Stomach (tissue), 9 donors: Measurements from ENCODE around the gene HIPK4. TPM values are rescaled to one million over a fixed set of nuclear protein-coding genes. Genes with fewer than 3 reads are reported as not detected.

ENCODE experiments used
- DNase-seq, 2 donors: peaks; one replicate each; pipeline versions ENCODE4 v3.0.0 to v3.0.0-alpha.2; 2013 to 2019
- H3K27ac ChIP-seq, 5 donors: fragments of 200-600 bp in 4 of 5; sonication (generic) in 4 of 5; one replicate each; pipeline ENCODE4 v1.5.1; 2013 to 2019; ENCODE audit warnings: mild to moderate bottlenecking in 1 of 5, moderate library complexity in 1 of 5
- H3K27me3 ChIP-seq, 3 donors: fragments of 200-600 bp; sonication (generic); one replicate each; pipeline ENCODE4 v1.5.1; 2017 to 2019; ENCODE audit warnings: mixed run types in 1 of 3
- H3K36me3 ChIP-seq, 4 donors: fragments of 200-600 bp; sonication (generic); 1 replicate in 3 of 4; 2 replicates in 1 of 4; pipeline ENCODE4 v1.5.1; 2016 to 2019
- H3K4me1 ChIP-seq, 4 donors: fragments of 200-600 bp; sonication (generic); one replicate each; pipeline ENCODE4 v1.5.1; 2016 to 2019
- H3K4me3 ChIP-seq, 4 donors: fragments of 200-600 bp; sonication (generic) in 3 of 4; one replicate each; pipeline ENCODE4 v1.5.1; 2016 to 2019; ENCODE audit warnings: mild to moderate bottlenecking in 1 of 4
- H3K9me3 ChIP-seq, 4 donors: fragments of 200-600 bp; sonication (generic); one replicate each; pipeline ENCODE4 v1.5.1; 2016 to 2019
- EP300 ChIP-seq: sonication (generic); formaldehyde crosslinking; IDR thresholded peaks from one replicate; pipeline ENCODE4 v1.6.1; 2017; ENCODE audit warnings: antibody characterized with exemption
- POLR2A ChIP-seq, 4 donors: fragments of 450-650 bp; IDR thresholded peaks; one replicate each; pipeline ENCODE4 v1.6.1; 2016; ENCODE audit warnings: antibody characterized with exemption in 4 of 4, control low read depth in 2 of 4, mild to moderate bottlenecking in 1 of 4, moderate library complexity in 1 of 4
- POLR2AphosphoS5 ChIP-seq, 3 donors: sonication (generic); formaldehyde crosslinking; IDR thresholded peaks; one replicate each; pipeline ENCODE4 v1.6.1; 2016; ENCODE audit warnings: antibody characterized with exemption in 3 of 3
- WGBS, 5 donors: extraction: QIAGEN DNeasy Blood & Tissue Kit in 3 of 5; methylation state at CpG; one replicate each; pipeline versions ENCODE4 v1.1.5 to v1.1.7; 2013 to 2018; 5-methylcytosine and 5-hydroxymethylcytosine counted together
- intact Hi-C: fragments of 100-400 bp; cut with DNase I; formaldehyde crosslinking; loops from one replicate; pipeline ENCODE4 v1.15.1; 2023; ENCODE audit warnings: low total_unique reads
- polyA plus RNA-seq, 3 donors: library from polyadenylated mRNA; stranded (reverse); fragments of 200-250 nt; gene quantifications; one replicate each; pipeline ENCODE4 v1.2.3, GENCODE V29; 2013
- total RNA-seq, 5 donors: library from RNA; depleted of rRNA; stranded (reverse); fragments of >200 nt; gene quantifications; one replicate each; pipeline versions ENCODE4 v1.1.0 to v1.2.3, GENCODE V29; 2014 to 2016
- TF ChIP-seq, protein P1 (sequence below), 7 experiments: fragments of 450-650 bp in 4 of 7; fragments of 200-600 bp in 3 of 7; sonication (generic) in 3 of 7; IDR thresholded peaks; one replicate each; pipeline ENCODE4 v1.5.1; 2016 to 2019; ENCODE audit warnings: antibody characterized with exemption in 7 of 7, control low read depth in 2 of 7, mild to moderate bottlenecking in 1 of 7
- donor health status: healthy with polysubstance abuse.
- donor health status: Bipolar disorder and iron deficiency.
- donor health status: healthy.

The HIPK4 gene
- total and polyA plus RNA-seq, 8 donors, result 0.05 to 0.46 (median 0.12) TPM; not detected in 5

DNA sequence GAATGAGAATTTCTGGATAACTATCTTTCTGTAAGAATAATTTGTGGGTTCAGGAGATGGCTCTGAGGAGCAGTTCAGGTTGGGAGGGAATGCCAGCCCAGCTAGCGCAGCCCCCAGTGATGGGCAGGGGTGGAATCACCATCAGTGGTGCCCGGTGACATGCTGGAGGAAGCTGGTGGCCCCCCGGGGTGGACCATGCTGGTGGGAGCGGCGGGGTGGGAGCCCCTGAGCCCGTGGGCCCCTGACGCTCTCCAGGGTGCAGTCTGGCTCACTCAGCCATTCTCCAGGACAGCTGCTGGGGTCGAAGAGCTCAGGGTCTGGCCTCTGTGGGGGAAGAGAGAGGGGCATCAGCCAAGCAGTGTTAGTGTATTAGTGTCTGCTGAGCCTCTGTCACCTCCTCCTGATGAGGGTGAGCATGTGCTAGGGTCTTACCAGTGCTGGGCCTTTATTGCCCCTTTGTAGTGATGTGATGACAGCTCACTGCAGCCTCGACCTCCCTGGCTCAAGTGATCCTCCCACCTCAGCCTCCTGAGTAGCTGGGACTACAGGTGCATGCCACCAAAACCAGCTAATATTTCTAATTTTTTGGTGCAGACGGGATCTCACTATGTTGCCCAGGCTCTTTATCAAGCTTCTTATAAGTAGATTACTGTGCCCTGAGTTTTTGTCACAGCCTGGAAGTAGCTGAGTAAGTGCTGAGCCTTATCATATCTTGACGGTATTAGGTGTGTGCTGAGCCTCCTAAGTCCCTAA lies 10.4 kb downstream of the HIPK4 start:
- Histone ChIP-seq H3K27me3 (no peaks in the 10 kb centered on the region), H3K4me3 (no peak overlapping the region), H3K36me3 (peaks cover 17 to 65% (median 60%) of the 10 kb centered on the region in 4 donors), H3K4me1 (no peaks in the 10 kb centered on the region), H3K27ac (no peak overlapping the region), H3K9me3 (no peaks in the 10 kb centered on the region)
- 81 to 86% (median 84%) methylated on average over 10 to 11 of the region's 11 CpGs for WGBS, 5 donors
- no peak for DNase-seq
- intact Hi-C loops, result no loop called here
- TF ChIP-seq, protein P1, sequence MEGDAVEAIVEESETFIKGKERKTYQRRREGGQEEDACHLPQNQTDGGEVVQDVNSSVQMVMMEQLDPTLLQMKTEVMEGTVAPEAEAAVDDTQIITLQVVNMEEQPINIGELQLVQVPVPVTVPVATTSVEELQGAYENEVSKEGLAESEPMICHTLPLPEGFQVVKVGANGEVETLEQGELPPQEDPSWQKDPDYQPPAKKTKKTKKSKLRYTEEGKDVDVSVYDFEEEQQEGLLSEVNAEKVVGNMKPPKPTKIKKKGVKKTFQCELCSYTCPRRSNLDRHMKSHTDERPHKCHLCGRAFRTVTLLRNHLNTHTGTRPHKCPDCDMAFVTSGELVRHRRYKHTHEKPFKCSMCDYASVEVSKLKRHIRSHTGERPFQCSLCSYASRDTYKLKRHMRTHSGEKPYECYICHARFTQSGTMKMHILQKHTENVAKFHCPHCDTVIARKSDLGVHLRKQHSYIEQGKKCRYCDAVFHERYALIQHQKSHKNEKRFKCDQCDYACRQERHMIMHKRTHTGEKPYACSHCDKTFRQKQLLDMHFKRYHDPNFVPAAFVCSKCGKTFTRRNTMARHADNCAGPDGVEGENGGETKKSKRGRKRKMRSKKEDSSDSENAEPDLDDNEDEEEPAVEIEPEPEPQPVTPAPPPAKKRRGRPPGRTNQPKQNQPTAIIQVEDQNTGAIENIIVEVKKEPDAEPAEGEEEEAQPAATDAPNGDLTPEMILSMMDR (IDR thresholded peaks at IDR 0.05), result no peak
- TF ChIP-seq POLR2AphosphoS5 (IDR thresholded peaks at IDR 0.05), result no peak
- TF ChIP-seq POLR2A (IDR thresholded peaks at IDR 0.05), result no peak
- no peak for TF ChIP-seq EP300

DNA sequence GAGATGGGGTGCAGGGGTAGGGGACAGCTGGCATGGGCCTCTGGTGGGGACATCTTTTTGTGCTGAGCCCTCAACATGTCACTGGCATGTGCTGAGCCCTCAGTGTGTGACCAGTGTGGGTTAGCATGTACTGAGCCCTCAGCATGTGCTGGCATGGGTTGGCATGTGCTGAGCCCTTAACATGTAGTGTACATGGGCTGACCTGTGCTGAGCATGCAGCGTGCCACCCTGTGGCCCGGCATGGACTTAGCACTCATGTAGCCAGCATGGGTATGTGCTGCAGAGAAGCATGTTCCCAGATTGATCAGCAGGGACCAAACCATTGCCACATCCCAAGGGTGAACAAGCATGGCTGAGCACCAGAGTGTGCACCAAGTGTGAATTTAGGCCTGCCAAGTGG lies 11.5 kb downstream of the HIPK4 start:
- H3K27me3 ChIP-seq, result no peaks in the 10 kb centered on the region
- no peak overlapping the region for H3K4me3 ChIP-seq
- no peaks in the 10 kb centered on the region for H3K4me1 ChIP-seq
- H3K36me3 ChIP-seq, result peaks cover 17 to 76% (median 71%) of the 10 kb centered on the region in 4 donors
- TF ChIP-seq POLR2A (IDR thresholded peaks at IDR 0.05) (no peak), POLR2AphosphoS5 (IDR thresholded peaks at IDR 0.05) (no peak), EP300 (no peak)
- TF ChIP-seq, protein P1 (IDR thresholded peaks at IDR 0.05), result no peak
- no peak for DNase-seq
- WGBS, 5 donors, result 60 to 100% (median 82%) methylated on average over 1 to 2 of the region's 2 CpGs
- no peaks in the 10 kb centered on the region for H3K9me3 ChIP-seq
- intact Hi-C loops, result no loop called here
- no peak overlapping the region for H3K27ac ChIP-seq

DNA sequence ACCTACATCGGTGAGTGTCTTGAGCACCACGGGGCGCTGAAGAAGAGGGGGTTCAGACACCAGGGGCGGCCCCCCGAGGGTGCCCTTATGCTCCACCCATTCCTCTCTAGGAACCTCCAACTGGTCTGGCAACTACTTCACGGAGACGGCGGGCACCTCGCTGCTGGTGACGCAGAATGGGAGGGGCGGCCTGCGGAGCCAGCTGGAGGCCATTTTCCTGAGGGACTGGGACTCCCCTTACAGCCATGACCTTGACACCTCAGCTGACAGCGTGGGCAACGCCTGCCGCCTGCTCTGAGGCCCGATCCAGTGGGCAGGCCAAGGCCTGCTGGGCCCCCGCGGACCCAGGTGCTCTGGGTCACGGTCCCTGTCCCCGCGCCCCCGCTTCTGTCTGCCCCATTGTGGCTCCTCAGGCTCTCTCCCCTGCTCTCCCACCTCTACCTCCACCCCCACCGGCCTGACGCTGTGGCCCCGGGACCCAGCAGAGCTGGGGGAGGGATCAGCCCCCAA lies 12.1 kb downstream of the HIPK4 start:
- Histone ChIP-seq H3K36me3 (peaks cover 18 to 82% (median 77%) of the 10 kb centered on the region in 4 donors), H3K27ac (no peak overlapping the region), H3K4me3 (no peak overlapping the region), H3K4me1 (no peaks in the 10 kb centered on the region), H3K9me3 (no peaks in the 10 kb centered on the region), H3K27me3 (no peaks in the 10 kb centered on the region)
- intact Hi-C loops, result no loop called here
- no peak for DNase-seq
- WGBS, 5 donors, result 90 to 95% (median 91%) methylated on average over 9 to 25 of the region's 25 CpGs
- TF ChIP-seq, protein P1 (IDR thresholded peaks at IDR 0.05), result no peak
- no peak for TF ChIP-seq POLR2AphosphoS5 (IDR thresholded peaks at IDR 0.05)

- Histone ChIP-seq H3K27me3 (no peaks in the 10 kb centered on the region), H3K4me3 (no peak overlapping the region), H3K4me1 (no peaks in the 10 kb centered on the region), H3K27ac (no peak overlapping the region), H3K9me3 (no peaks in the 10 kb centered on the region), H3K36me3 (peaks cover 28 to 98% (median 93%) of the 10 kb centered on the region in 4 donors)
- TF ChIP-seq, protein P1 (IDR thresholded peaks at IDR 0.05), result no peak
- TF ChIP-seq POLR2A (IDR thresholded peaks at IDR 0.05) (no peak), EP300 (no peak)
- intact Hi-C loops, result no loop called here
- WGBS, 5 donors, result 81 to 95% (median 94%) methylated on average over 15 to 17 of the region's 17 CpGs
- DNase-seq, result no peak
Observed at GRCh38 chr19:40376286-40376862, 13.6 kb downstream of the HIPK4 start.
